Measurements from ENCODE around the gene PLEKHM3.
"Not testable (repeated sequence)": the region's sequence is repeated elsewhere in the genome, so short reads cannot be mapped to it uniquely, and the experiment has no call there.

The PLEKHM3 gene

DNA sequence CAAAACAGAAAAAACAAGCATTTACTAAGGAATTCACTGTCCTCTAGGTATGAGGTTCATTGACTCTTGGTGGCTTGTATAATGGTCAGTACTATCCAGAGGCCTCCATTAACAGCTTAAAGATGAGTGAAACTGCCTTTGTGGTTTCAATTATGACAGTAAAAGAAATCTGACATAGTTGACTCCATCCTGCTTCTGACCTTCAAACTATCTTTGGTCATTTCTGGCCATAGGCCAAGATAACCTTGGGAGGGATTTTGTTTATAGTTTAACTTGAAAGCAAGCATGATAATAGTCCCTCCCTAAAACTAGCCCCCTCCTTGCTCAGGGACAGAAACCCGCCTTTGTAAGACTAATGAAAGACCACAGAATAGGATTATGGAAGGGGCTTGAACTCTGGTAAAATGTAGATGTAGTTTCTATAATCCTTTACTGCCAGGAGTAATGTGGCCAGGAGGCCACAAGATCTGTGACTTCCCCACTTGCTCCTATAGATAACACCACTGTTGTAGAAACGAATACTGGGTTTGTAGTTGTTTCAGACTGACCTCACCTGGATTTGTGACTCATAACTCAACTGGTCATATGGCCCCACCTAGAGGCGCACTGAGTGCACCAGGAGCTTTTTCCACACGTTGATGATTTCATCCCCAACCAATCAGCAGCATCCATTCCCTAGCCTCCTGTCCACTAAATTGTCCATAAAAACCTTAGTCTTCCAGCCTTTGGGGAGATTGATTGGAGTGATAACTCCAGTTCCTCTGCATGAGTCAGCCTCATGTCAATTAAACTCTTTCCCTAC is 8.6 kb upstream of the PLEKHM3 start:
- H3K4me3 ChIP-seq (replicated peaks; ENCODE audit: low read depth, low read length) = no peak overlapping the region
- peak; percentile 18 for DNase-seq (ENCODE audit: extremely low read depth, insufficient read length)
- no peaks in the 10 kb centered on the region for H3K27me3 ChIP-seq (replicated peaks; ENCODE audit: control insufficient read depth, insufficient read depth, low read length)
- peak; percentile 69 for TF ChIP-seq CTCF (IDR thresholded peaks at IDR 0.05; ENCODE audit: insufficient read depth, low read length, poor library complexity, severe bottlenecking)
- no peaks in the 10 kb centered on the region for H3K36me3 ChIP-seq (ENCODE audit: control insufficient read depth, insufficient read depth, low read length)

DNA sequence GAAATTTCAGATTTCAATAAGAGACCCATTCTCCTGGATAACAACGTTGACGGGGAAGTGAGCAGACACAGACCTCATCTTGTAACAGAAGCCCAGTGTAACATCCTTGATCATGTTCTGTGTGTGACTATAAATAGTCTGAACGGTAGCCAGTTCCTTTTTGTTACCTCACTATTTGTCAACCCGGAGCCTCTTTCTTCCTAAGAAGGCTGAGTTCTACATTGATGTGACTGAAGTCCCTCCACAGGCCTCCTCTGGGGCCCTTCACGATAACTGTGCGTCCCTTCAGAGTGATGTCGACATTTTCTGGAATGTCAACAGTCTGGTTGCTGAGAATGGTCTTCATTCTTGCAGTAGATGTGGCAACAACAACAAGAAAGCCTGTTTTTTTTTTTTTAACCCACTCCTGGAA is 6.3 kb upstream of the PLEKHM3 start:
- Histone ChIP-seq H3K27me3 (replicated peaks; ENCODE audit: control insufficient read depth, insufficient read depth, low read length) (no peaks in the 10 kb centered on the region), H3K36me3 (ENCODE audit: control insufficient read depth, insufficient read depth, low read length) (no peaks in the 10 kb centered on the region), H3K4me3 (replicated peaks; ENCODE audit: low read depth, low read length) (no peak overlapping the region)
- no peak for TF ChIP-seq CTCF (IDR thresholded peaks at IDR 0.05; ENCODE audit: insufficient read depth, low read length, poor library complexity, severe bottlenecking)
- DNase-seq (ENCODE audit: extremely low read depth, insufficient read length) = no peak

GRCh38 chr2:208025814-208026184 is 472 bp upstream of the PLEKHM3 start:
- Histone ChIP-seq H3K27me3 (replicated peaks; ENCODE audit: control insufficient read depth, insufficient read depth, low read length) (no peaks in the 10 kb centered on the region), H3K4me3 (replicated peaks; ENCODE audit: low read depth, low read length) (peak overlapping the region; percentile 75), H3K36me3 (ENCODE audit: control insufficient read depth, insufficient read depth, low read length) (no peaks in the 10 kb centered on the region)
- TF ChIP-seq CTCF (IDR thresholded peaks at IDR 0.05; ENCODE audit: insufficient read depth, low read length, poor library complexity, severe bottlenecking) = no peak
- no peak for DNase-seq (ENCODE audit: extremely low read depth, insufficient read length)

DNA sequence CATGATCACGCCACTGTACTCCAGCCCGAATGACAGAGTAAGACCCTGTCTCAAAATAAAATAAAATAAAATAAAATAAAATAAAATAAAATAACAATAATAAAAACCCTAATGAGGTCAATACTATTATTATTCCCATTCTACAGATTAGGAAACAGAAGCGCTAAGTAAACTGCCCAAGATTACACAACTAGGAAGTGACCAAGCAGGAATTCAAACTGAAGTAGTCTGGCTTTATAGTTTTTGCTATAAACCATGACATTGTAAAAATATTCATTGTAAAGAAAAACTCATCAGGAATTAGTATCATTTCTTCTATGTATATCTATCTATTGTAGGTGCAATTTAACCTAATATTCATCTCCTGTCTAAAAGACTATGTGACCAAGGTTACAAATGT is 1.2 kb downstream of the PLEKHM3 start:
- DNase-seq (ENCODE audit: extremely low read depth, insufficient read length) = no peak
- Histone ChIP-seq H3K4me3 (replicated peaks; ENCODE audit: low read depth, low read length) (no peak overlapping the region), H3K36me3 (ENCODE audit: control insufficient read depth, insufficient read depth, low read length) (no peaks in the 10 kb centered on the region), H3K27me3 (replicated peaks; ENCODE audit: control insufficient read depth, insufficient read depth, low read length) (no peaks in the 10 kb centered on the region)
- no peak for TF ChIP-seq CTCF (IDR thresholded peaks at IDR 0.05; ENCODE audit: insufficient read depth, low read length, poor library complexity, severe bottlenecking)

GRCh38 chr2:208020253-208020652 is 5.1 kb downstream of the PLEKHM3 start:
- H3K36me3 ChIP-seq (ENCODE audit: control insufficient read depth, insufficient read depth, low read length) = no peaks in the 10 kb centered on the region
- no peak for DNase-seq (ENCODE audit: extremely low read depth, insufficient read length)
- TF ChIP-seq CTCF (IDR thresholded peaks at IDR 0.05; ENCODE audit: insufficient read depth, low read length, poor library complexity, severe bottlenecking) = no peak
- H3K4me3 ChIP-seq (replicated peaks; ENCODE audit: low read depth, low read length) = no peak overlapping the region
- no peaks in the 10 kb centered on the region for H3K27me3 ChIP-seq (replicated peaks; ENCODE audit: control insufficient read depth, insufficient read depth, low read length)

- not testable (repeated sequence) for H3K27me3 ChIP-seq (replicated peaks; ENCODE audit: control insufficient read depth, insufficient read depth, low read length); H3K4me3 ChIP-seq (replicated peaks; ENCODE audit: low read depth, low read length); DNase-seq (ENCODE audit: extremely low read depth, insufficient read length); H3K36me3 ChIP-seq (ENCODE audit: control insufficient read depth, insufficient read depth, low read length)
Measured at GRCh38 chr2:208018124-208018712, 7.1 kb downstream of the PLEKHM3 start.

Measured in GM06990 (cell line).